ENCODE measurements around the gene IL1A. TPM values are rescaled to one million over a fixed set of nuclear protein-coding genes. Genes with fewer than 3 reads are reported as not detected.

The IL1A gene
- total and polyA plus RNA-seq, 4 donors = 0.55 to 0.99 (median 0.57) TPM

DNA sequence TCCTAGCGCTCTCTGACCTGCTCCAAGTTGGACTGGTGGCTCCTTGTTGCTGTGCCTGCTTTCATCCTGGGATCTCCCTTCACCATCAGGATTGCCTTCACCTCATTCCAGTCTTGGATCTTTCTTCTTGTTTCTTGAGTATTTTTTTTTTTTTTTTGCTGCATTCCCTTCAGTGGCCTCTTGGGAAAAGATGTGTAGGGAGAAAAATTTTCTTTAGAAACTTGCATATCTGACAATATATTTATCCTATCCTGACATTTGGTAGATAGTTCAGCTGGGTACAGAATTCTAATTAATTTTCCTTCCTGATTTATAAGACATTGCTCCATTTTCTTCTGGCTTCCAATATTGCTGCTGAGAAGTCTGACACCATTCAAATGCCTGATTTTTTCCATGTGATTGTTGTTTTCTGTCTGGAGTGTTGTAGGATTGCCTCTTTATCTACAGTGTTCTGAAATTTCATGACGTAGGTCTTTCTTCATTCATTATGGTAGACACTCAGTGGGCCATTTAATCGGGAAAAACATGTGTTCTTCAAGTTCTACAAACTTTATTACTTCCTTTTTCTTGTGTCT, 23.0 kb upstream of the IL1A start:
- H3K9me3 ChIP-seq (ENCODE audit: control insufficient read depth, insufficient read depth, low read length) = no peaks in the 10 kb centered on the region
- H3K27me3 ChIP-seq (ENCODE audit: control insufficient read depth, insufficient read depth, low read length) = no peaks in the 10 kb centered on the region
- 100% methylated on average over 3 of the region's 3 CpGs for WGBS (ENCODE audit: insufficient coverage)
- H3K36me3 ChIP-seq (ENCODE audit: control insufficient read depth, insufficient read depth, low read length) = no peaks in the 10 kb centered on the region
- DNase-seq (ENCODE audit: low read depth in 4 of 6, low spot score in 6 of 6) = no peak
- no peak overlapping the region for H3K4me3 ChIP-seq (ENCODE audit: low read depth, low read length)
- H3K4me1 ChIP-seq (ENCODE audit: control insufficient read depth, insufficient read depth, low read length) = peaks cover 6% of the 10 kb centered on the region
- H3K27ac ChIP-seq (ENCODE audit: low read depth, low read length) = no peak overlapping the region

DNA sequence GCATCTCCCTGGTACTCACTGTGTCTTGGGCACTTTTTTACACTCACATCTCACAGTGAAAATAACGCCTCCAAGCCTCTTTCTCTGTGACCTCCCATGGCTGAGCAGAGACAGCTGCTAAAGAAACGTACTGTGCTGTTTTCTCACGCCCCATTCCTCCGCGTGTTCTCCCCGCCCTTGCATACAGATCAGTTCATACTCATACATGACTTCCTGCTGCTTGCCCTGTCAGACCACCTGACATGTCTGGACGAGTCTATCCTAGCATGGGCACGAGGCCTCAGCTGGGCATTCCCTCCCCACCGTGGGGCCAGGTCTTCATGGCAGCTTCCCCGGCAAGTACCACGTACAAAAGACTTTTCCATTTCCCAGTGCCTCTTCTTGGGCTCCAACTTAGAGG, 21.2 kb upstream of the IL1A start:
- H3K9me3 ChIP-seq (ENCODE audit: control insufficient read depth, insufficient read depth, low read length) = no peaks in the 10 kb centered on the region
- H3K27me3 ChIP-seq (ENCODE audit: control insufficient read depth, insufficient read depth, low read length) = no peaks in the 10 kb centered on the region
- DNase-seq (ENCODE audit: low read depth in 4 of 6, low spot score in 6 of 6) = no peak
- no peak overlapping the region for H3K27ac ChIP-seq (ENCODE audit: low read depth, low read length)
- 63% methylated on average over 9 of the region's 11 CpGs for WGBS (ENCODE audit: insufficient coverage)
- no peaks in the 10 kb centered on the region for H3K36me3 ChIP-seq (ENCODE audit: control insufficient read depth, insufficient read depth, low read length)
- H3K4me1 ChIP-seq (ENCODE audit: control insufficient read depth, insufficient read depth, low read length) = no peaks in the 10 kb centered on the region
- no peak overlapping the region for H3K4me3 ChIP-seq (ENCODE audit: low read depth, low read length)

DNA sequence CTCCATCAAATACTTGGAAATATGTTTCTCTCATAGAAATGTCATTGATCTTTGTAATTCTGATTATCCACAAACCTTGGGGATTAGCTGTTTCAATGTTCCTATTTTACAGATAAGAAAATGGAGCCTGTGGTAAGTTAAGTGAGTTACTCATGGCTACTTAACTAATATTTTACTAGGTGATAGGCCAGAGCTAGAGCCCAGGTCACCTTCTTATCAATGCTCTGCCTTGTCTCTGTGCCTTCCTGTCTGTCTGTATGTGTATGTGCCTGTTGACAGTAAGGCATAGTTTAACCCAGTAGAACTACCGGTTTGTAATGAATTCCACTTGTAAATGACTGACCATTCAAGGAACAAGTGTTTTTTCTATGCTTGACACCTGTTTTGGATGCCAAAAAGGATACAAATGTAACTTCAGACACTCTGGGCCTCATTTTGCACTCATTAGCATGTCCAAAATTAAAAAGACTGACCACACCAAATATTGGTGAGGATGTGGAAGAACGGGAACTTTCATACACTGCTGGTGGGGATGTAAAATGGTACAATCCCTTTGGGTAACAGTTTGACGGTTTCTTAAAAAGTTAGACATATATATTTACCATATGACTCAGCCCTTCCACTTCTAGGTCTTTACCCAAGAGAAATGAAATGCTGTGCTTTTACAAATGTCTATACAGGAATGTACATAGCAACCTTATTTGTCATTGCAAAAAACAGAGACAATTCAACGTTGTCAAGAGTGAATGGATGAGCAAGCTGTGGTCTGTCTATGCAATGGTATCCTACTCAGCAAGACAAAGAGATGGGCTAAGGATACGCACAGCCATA, 19.6 kb upstream of the IL1A start:
- H3K27me3 ChIP-seq (ENCODE audit: control insufficient read depth, insufficient read depth, low read length) = no peaks in the 10 kb centered on the region
- no peak overlapping the region for H3K4me3 ChIP-seq (ENCODE audit: low read depth, low read length)
- no peaks in the 10 kb centered on the region for H3K36me3 ChIP-seq (ENCODE audit: control insufficient read depth, insufficient read depth, low read length)
- no peak overlapping the region for H3K27ac ChIP-seq (ENCODE audit: low read depth, low read length)
- WGBS (ENCODE audit: insufficient coverage) = 40% methylated on average over 1 of the region's 5 CpGs
- H3K9me3 ChIP-seq (ENCODE audit: control insufficient read depth, insufficient read depth, low read length) = no peaks in the 10 kb centered on the region
- H3K4me1 ChIP-seq (ENCODE audit: control insufficient read depth, insufficient read depth, low read length) = no peaks in the 10 kb centered on the region
- no peak for DNase-seq (ENCODE audit: low read depth in 4 of 6, low spot score in 6 of 6)

DNA sequence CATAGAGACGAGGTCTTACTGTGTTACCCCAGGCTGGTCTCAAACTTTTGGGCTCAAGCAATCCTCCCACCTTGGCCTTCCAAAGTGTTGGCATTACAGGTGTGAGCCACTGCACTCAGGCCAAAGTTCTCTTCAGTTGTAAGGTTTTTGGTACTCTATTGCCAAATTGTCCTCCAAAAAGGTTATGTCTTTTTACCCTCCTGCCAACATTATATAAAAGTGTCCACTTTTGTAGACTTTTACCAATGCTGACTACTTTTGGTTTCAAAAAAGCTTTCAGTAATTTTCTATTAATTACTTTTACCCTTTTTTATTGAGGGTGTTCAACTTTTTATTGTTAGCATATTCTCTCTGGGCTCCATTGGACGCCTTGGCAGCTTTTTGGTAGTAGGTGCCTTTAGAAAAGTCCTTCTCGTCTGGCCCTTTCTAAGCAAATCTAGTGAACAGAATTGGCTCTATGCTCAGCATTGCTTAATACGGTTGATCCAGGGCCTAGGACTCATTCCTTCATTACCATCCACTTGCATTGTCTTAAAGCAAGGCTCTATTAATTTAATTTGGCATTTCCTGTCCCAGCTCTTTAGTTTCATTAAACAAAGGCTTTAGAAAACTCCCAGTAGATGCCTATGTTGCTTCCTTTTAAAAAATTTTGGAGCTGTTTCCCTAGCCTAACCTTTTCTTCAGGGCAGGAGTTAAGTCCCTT, 16.7 kb upstream of the IL1A start:
- Histone ChIP-seq H3K27ac (ENCODE audit: low read depth, low read length) (no peak overlapping the region), H3K4me3 (ENCODE audit: low read depth, low read length) (no peak overlapping the region), H3K27me3 (ENCODE audit: control insufficient read depth, insufficient read depth, low read length) (no peaks in the 10 kb centered on the region), H3K4me1 (ENCODE audit: control insufficient read depth, insufficient read depth, low read length) (no peaks in the 10 kb centered on the region), H3K9me3 (ENCODE audit: control insufficient read depth, insufficient read depth, low read length) (no peaks in the 10 kb centered on the region), H3K36me3 (ENCODE audit: control insufficient read depth, insufficient read depth, low read length) (no peaks in the 10 kb centered on the region)
- WGBS (ENCODE audit: insufficient coverage) = 73% methylated on average over 1 of the region's 4 CpGs
- DNase-seq (ENCODE audit: low read depth in 4 of 6, low spot score in 6 of 6) = no peak

DNA sequence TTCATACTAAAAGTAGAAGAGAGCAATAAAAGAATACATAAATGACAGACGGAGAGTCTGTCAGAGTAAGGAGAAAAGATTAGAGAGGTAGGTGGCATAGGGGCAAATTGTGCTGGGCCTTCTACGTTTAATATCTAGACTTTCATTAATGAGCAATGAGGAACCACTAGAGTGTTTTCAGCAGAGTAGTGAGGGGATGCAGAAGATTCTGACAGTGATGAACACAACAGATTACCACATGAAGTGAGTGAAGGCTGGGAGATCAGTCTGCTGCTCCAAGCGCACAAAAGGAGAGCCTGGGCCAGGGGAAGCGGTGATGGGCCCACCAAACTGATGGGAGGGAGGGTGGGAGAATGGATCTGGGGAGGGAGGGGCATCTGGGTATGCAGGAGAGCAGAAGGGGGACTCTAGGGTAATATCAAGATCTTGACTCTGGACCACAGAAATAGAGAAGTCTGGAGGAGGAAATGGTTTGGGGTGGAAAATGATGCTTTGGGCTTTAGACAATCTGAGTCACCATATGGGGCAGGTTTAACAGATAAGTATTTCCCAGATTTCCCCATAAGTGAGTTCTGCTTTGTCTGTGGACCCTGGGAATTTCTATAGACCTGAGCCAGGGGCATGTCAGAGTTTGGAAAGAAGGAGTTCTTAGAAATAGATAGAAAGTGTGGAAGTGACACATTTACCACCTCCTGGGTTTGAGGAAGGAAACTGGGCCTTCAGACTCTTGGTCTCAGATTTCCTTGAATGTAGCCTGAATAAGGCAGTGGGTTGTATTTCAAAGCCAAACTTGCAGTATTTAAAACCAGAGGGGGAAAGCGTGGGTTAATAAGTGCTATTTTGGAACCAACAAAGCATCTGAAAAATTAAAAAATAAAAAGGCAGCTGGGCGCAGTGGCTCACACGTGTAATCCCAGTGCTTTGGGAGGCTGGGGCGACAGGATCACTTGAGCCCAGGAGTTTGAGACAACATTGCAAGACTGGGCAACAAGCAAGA, 15.0 kb upstream of the IL1A start:
- 93% methylated on average over 7 of the region's 8 CpGs for WGBS (ENCODE audit: insufficient coverage)
- Histone ChIP-seq H3K27ac (ENCODE audit: low read depth, low read length) (no peak overlapping the region), H3K36me3 (ENCODE audit: control insufficient read depth, insufficient read depth, low read length) (no peaks in the 10 kb centered on the region), H3K4me1 (ENCODE audit: control insufficient read depth, insufficient read depth, low read length) (no peaks in the 10 kb centered on the region), H3K27me3 (ENCODE audit: control insufficient read depth, insufficient read depth, low read length) (no peaks in the 10 kb centered on the region), H3K4me3 (ENCODE audit: low read depth, low read length) (no peak overlapping the region), H3K9me3 (ENCODE audit: control insufficient read depth, insufficient read depth, low read length) (no peaks in the 10 kb centered on the region)
- DNase-seq (ENCODE audit: low read depth in 4 of 6, low spot score in 6 of 6) = no peak

DNA sequence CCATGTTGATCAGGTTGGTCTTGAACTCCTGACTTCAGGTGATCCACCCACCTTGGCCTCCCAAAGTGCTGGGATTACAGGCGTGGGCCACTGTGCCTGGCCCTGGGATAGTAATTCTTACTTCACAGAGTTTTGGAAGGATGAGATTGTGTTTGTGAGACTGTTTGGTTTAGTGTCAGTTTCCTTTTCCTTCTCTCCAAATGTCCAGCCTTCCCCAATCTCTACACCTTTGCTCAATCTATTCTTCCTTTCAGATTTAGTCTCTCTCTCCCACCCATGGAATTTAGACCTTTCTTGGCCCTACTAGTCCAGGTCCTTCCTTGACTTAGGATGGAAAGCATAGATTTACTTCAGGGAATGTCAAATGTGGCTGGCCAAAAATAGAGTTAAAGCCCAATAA, 12.2 kb upstream of the IL1A start:
- Histone ChIP-seq H3K9me3 (ENCODE audit: control insufficient read depth, insufficient read depth, low read length) (no peaks in the 10 kb centered on the region), H3K27ac (ENCODE audit: low read depth, low read length) (no peak overlapping the region), H3K4me1 (ENCODE audit: control insufficient read depth, insufficient read depth, low read length) (no peaks in the 10 kb centered on the region), H3K4me3 (ENCODE audit: low read depth, low read length) (no peak overlapping the region), H3K36me3 (ENCODE audit: control insufficient read depth, insufficient read depth, low read length) (no peaks in the 10 kb centered on the region), H3K27me3 (ENCODE audit: control insufficient read depth, insufficient read depth, low read length) (no peaks in the 10 kb centered on the region)
- no CpG with 5 or more reads among the region's 1 CpG for WGBS (ENCODE audit: insufficient coverage)
- no peak for DNase-seq (ENCODE audit: low read depth in 4 of 6, low spot score in 6 of 6)

DNA sequence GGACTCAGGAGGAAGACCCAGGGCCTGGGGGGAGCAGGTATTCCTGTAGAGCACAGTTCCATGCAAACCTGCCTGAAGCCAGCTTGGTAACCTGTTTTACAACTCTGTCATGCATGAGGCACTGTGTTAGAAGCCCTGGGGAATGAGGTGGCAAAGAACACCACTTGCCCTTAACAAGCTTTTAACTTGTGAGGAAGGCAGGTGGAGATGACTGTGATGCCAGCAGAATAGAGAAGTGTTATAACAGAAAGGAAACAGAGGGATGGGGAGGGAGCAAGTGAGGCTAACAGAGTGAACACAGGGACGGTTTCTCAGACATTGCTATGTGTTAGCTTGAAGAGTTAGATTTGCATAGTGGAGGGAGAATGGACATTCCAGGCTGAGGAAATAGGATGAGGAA, 11.5 kb upstream of the IL1A start:
- H3K4me3 ChIP-seq (ENCODE audit: low read depth, low read length) = no peak overlapping the region
- no peak for DNase-seq (ENCODE audit: low read depth in 4 of 6, low spot score in 6 of 6)
- no peaks in the 10 kb centered on the region for H3K4me1 ChIP-seq (ENCODE audit: control insufficient read depth, insufficient read depth, low read length)
- 80% methylated on average over 1 of the region's 1 CpG for WGBS (ENCODE audit: insufficient coverage)
- H3K27ac ChIP-seq (ENCODE audit: low read depth, low read length) = no peak overlapping the region
- no peaks in the 10 kb centered on the region for H3K36me3 ChIP-seq (ENCODE audit: control insufficient read depth, insufficient read depth, low read length)
- no peaks in the 10 kb centered on the region for H3K27me3 ChIP-seq (ENCODE audit: control insufficient read depth, insufficient read depth, low read length)
- H3K9me3 ChIP-seq (ENCODE audit: control insufficient read depth, insufficient read depth, low read length) = no peaks in the 10 kb centered on the region

DNA sequence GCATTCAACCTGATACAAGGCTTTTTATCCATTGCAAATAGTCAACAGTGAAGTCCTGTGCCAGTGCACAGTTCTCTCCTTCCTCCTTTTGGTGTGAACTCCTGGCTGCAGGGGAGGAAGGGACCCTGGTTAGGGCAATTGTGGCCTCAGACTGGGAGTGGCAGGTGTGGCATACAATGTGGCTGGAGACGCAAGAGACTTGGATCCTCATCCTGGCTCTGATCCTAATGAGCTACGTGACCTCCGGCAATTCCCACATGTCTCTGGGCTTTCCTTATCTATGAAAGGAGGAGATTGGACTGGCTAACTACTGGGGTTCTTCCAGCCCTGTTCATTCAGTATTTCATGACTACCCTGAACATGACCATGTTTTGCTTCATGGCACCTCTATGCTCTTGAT, 10.5 kb upstream of the IL1A start:
- no peak overlapping the region for H3K27ac ChIP-seq (ENCODE audit: low read depth, low read length)

DNA sequence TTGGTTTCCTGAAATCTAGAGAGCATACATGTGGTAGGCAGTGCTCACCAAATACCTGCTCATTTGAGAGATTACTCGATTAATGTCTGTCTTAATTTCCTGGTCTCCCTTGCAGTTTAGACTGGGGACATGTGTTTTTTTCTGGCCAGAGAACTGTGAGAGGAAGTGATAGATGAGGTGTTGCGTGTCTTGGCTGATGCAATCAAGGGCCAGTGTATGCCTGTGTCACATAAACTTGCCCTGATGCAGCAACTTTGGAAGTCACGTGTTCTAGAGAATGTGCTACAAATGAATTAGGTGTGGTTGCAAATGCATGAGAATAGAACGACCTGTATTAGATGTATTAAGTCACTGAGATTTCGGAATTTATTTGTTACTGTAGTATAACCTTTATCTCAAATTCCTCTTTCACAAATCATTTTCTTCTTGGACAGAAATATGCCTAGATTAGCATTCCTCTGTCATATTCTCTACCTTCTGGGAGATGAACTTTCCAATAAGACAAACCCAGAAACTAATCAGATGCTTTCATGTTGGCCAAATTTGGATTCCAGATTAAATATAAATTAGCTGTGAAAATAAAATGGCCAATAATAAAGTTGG, 9.9 kb upstream of the IL1A start:
- DNase-seq (ENCODE audit: low read depth in 4 of 6, low spot score in 6 of 6) = no peak
- Histone ChIP-seq H3K27ac (ENCODE audit: low read depth, low read length) (no peak overlapping the region), H3K27me3 (ENCODE audit: control insufficient read depth, insufficient read depth, low read length) (no peaks in the 10 kb centered on the region), H3K4me1 (ENCODE audit: control insufficient read depth, insufficient read depth, low read length) (no peaks in the 10 kb centered on the region), H3K9me3 (ENCODE audit: control insufficient read depth, insufficient read depth, low read length) (no peaks in the 10 kb centered on the region), H3K36me3 (ENCODE audit: control insufficient read depth, insufficient read depth, low read length) (no peaks in the 10 kb centered on the region), H3K4me3 (ENCODE audit: low read depth, low read length) (no peak overlapping the region)
- WGBS (ENCODE audit: insufficient coverage) = 89% methylated on average over 3 of the region's 5 CpGs

More for the DNA sequence above, 10.5 kb upstream of the IL1A start:
- Histone ChIP-seq H3K9me3 (ENCODE audit: control insufficient read depth, insufficient read depth, low read length) (no peaks in the 10 kb centered on the region), H3K4me1 (ENCODE audit: control insufficient read depth, insufficient read depth, low read length) (no peaks in the 10 kb centered on the region), H3K4me3 (ENCODE audit: low read depth, low read length) (no peak overlapping the region), H3K27me3 (ENCODE audit: control insufficient read depth, insufficient read depth, low read length) (no peaks in the 10 kb centered on the region), H3K36me3 (ENCODE audit: control insufficient read depth, insufficient read depth, low read length) (no peaks in the 10 kb centered on the region)
- 70% methylated on average over 3 of the region's 3 CpGs for WGBS (ENCODE audit: insufficient coverage)
- DNase-seq (ENCODE audit: low read depth in 4 of 6, low spot score in 6 of 6) = no peak
